ENCODE measurements around the gene CRIP3. TPM values are rescaled to one million over a fixed set of nuclear protein-coding genes. Genes with fewer than 3 reads are reported as not detected.

Gene CRIP3
- total and polyA plus RNA-seq, 2 of the 13 experiments (the other 11 are each of a cell fraction or from before 2014, with no cell fraction given), result 6.3 to 9.3 TPM

- TF ChIP-seq ZNF318 (CRISPR knock-in tag; IDR thresholded peaks at IDR 0.05) (peak; percentile 100), KLF11 (CRISPR knock-in tag; IDR thresholded peaks at IDR 0.05) (peak; percentile 89), POLR2G (IDR thresholded peaks at IDR 0.05; ENCODE audit: low read depth, low read length) (peak; percentile 43; the same call in 1 of the 2 replicates), CCAR2 (optimal IDR thresholded peaks at IDR 0.05; ENCODE audit: low read depth, low read length) (peak; percentile 85), PRDM4 (CRISPR knock-in tag; IDR thresholded peaks at IDR 0.05; ENCODE audit: borderline replicate concordance) (0 out of 2 replicates have a peak, but pooled peaks have one; percentile 50), ZNF326 (CRISPR knock-in tag; IDR thresholded peaks at IDR 0.05; ENCODE audit: borderline replicate concordance) (no peak; the same call in 1 of the 2 replicates), BRF2 (CRISPR knock-in tag; IDR thresholded peaks at IDR 0.05) (peak; percentile 98), ZMYM4 (CRISPR knock-in tag; IDR thresholded peaks at IDR 0.05) (peak; percentile 96), NONO (IDR thresholded peaks at IDR 0.05) (no peak), NONO (CRISPR knock-in tag; conservative IDR thresholded peaks at IDR 0.05) (peak; percentile 100), FOXM1 (CRISPR knock-in tag; IDR thresholded peaks at IDR 0.05) (0 out of 2 replicates have a peak, but pooled peaks have one; percentile 34), ZBTB7A (CRISPR knock-in tag; IDR thresholded peaks at IDR 0.05) (peak; percentile 99), MXD4 (CRISPR knock-in tag; IDR thresholded peaks at IDR 0.05) (peak; percentile 97), ZNF460 (CRISPR knock-in tag; IDR thresholded peaks at IDR 0.05; ENCODE audit: borderline replicate concordance) (peak; percentile 88; the same call in 1 of the 2 replicates), NFIB (CRISPR knock-in tag; IDR thresholded peaks at IDR 0.05; ENCODE audit: borderline replicate concordance) (0 out of 2 replicates have a peak, but pooled peaks have one; percentile 88), CHD2 (IDR thresholded peaks at IDR 0.05; ENCODE audit: low read depth, low read length) (peak; percentile 23; the same call in 1 of the 2 replicates), NR3C1 (CRISPR knock-in tag; IDR thresholded peaks at IDR 0.05) (no peak), SIX1 (CRISPR knock-in tag; IDR thresholded peaks at IDR 0.05; ENCODE audit: borderline replicate concordance) (peak; percentile 92)
These were observed 40.8 kb downstream of the CRIP3 start (continued) for GRCh38 chr6:43267619-43268354.
